ENCODE results near the gene DDX39A.

DNA sequence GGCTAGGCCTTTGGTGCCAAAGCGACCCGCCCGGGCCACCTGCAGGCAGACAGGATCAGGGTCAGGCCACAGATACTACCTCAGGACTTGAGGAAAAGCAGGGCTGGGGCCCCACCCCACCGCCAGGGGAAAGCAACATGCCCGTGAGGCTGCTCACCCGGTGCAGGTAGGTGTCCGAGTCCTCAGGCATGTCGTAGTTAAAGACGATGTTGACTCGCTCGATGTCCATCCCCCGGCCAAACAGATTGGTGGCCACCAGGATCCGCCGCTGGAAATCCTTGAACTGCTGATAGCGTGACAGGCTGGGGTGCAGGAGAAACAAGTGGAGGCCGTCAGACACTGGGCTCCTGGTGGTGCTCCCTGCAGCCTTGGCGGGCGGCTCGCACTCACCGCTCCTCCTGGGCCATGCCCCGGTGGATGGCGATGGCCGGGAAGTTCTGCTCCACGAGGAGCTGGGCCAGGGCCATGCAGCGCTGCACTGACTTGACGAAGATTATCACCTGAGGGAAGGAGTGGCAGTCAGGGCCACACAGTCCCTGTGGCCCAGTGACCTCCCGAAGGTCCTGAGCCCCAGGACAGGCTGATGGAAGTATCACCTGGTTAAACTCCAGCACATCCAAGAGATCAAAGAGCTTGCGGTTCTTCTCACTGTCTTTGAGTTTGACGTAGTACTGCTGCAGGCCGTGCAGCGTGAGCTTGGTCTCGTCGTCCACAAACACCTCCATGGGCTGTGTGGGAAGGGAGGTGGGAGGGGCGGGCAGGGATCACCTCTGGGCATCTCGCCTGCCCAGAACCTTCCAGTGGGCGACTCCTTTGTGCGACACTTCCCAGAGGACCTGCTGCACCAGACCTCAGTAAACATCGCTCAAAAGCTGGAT is 9.8 kb downstream of the DDX39A start:
- TF ChIP-seq, protein P1, sequence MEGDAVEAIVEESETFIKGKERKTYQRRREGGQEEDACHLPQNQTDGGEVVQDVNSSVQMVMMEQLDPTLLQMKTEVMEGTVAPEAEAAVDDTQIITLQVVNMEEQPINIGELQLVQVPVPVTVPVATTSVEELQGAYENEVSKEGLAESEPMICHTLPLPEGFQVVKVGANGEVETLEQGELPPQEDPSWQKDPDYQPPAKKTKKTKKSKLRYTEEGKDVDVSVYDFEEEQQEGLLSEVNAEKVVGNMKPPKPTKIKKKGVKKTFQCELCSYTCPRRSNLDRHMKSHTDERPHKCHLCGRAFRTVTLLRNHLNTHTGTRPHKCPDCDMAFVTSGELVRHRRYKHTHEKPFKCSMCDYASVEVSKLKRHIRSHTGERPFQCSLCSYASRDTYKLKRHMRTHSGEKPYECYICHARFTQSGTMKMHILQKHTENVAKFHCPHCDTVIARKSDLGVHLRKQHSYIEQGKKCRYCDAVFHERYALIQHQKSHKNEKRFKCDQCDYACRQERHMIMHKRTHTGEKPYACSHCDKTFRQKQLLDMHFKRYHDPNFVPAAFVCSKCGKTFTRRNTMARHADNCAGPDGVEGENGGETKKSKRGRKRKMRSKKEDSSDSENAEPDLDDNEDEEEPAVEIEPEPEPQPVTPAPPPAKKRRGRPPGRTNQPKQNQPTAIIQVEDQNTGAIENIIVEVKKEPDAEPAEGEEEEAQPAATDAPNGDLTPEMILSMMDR (IDR thresholded peaks at IDR 0.05; ENCODE audit: insufficient read depth, low read length, poor library complexity, severe bottlenecking), result no peak
- no peak for TF ChIP-seq EZH2phosphoT487 (conservative IDR thresholded peaks at IDR 0.05; ENCODE audit: low read length)
